Nephron progenitor cell (in vitro differentiated cells): ENCODE results near the gene WDFY3.

Experiments used
- DNase-seq: peaks from one replicate; pipeline ENCODE4 v3.0.0; 2021
- H3K27ac Mint-ChIP-seq: 2 replicates; pipeline ENCODE4 v1.8.0; 2021; ENCODE audit warnings: mild to moderate bottlenecking, moderate library complexity, mixed read lengths
- H3K27me3 Mint-ChIP-seq: 2 replicates; pipeline ENCODE4 v1.8.0; 2021; ENCODE audit warnings: mild to moderate bottlenecking, low read depth, mixed read lengths; ENCODE audit not compliant: poor library complexity
- H3K36me3 Mint-ChIP-seq: 2 replicates; pipeline ENCODE4 v1.8.0; 2021; ENCODE audit warnings: low read depth, mixed read lengths
- H3K4me1 Mint-ChIP-seq: 2 replicates; pipeline ENCODE4 v1.8.0; 2021; ENCODE audit warnings: mixed read lengths
- H3K4me3 Mint-ChIP-seq: 2 replicates; pipeline ENCODE4 v1.8.0; 2021; ENCODE audit warnings: mild to moderate bottlenecking, moderate library complexity, mixed read lengths
- H3K9me3 Mint-ChIP-seq: 2 replicates; pipeline ENCODE4 v1.8.0; 2021; ENCODE audit warnings: mild to moderate bottlenecking, moderate library complexity, mixed read lengths
- TF ChIP-seq, protein P1 (sequence below): fragments of 200-600 bp; sonication (generic); IDR thresholded peaks from 2 replicates; pipeline ENCODE4 v1.5.0; 2021; ENCODE audit warnings: antibody characterized with exemption

WDFY3 gene

DNA sequence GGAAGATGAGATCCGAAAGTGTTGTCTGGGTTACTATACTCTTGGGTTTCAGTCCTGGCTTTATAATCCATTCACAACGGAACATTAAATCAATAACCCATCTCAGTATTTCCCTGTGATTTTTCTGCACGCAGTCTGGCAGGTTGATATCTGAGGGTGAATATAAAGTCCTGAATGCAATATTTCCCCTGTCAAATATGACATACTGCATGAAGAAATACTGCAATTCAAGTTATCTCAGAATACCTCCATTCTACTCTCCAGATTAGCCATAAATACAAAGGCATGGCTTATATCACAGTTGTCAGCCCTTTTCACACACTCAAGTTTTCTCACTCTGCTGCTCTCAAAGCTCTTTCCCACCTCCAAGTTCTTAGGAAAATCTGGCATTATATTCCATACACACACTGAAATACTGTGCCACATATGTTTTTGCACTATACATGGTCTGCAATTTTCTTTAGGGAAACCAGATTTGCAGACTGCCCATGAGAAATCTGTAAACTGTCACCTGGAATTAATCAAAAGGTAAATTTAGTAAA is 64.7 kb downstream of the WDFY3 start:
- peaks cover 57% of the 10 kb centered on the region for H3K36me3 Mint-ChIP-seq
- DNase-seq: no peak
- no peaks in the 10 kb centered on the region for H3K27me3 Mint-ChIP-seq
- TF ChIP-seq, protein P1, sequence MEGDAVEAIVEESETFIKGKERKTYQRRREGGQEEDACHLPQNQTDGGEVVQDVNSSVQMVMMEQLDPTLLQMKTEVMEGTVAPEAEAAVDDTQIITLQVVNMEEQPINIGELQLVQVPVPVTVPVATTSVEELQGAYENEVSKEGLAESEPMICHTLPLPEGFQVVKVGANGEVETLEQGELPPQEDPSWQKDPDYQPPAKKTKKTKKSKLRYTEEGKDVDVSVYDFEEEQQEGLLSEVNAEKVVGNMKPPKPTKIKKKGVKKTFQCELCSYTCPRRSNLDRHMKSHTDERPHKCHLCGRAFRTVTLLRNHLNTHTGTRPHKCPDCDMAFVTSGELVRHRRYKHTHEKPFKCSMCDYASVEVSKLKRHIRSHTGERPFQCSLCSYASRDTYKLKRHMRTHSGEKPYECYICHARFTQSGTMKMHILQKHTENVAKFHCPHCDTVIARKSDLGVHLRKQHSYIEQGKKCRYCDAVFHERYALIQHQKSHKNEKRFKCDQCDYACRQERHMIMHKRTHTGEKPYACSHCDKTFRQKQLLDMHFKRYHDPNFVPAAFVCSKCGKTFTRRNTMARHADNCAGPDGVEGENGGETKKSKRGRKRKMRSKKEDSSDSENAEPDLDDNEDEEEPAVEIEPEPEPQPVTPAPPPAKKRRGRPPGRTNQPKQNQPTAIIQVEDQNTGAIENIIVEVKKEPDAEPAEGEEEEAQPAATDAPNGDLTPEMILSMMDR: no peak
- no peak overlapping the region for H3K4me3 Mint-ChIP-seq
- H3K27ac Mint-ChIP-seq: no peak overlapping the region
- no peaks in the 10 kb centered on the region for H3K9me3 Mint-ChIP-seq
- peaks cover 14% of the 10 kb centered on the region for H3K4me1 Mint-ChIP-seq

DNA sequence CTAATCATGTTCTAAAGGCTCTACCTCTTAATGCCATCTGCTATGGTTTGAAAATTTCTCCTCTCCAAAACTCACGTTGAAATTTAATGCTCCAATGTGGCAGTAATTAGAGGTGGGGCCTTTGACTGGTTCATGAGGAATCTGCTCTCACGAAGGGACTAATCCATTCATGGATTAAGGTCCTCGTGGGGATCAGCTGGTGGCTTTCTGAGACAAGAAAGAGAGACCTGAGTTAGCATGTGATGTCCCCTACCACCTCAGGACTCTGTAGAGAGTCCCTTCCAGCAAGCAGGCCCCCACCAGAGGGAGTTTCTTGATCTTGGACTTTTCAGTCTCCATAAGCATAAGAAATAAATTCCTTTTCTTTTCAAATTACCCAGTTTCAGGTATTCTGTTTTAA is 65.3 kb downstream of the WDFY3 start:
- Mint-ChIP-seq H3K36me3 (peaks cover 57% of the 10 kb centered on the region), H3K4me1 (peaks cover 14% of the 10 kb centered on the region), H3K4me3 (no peak overlapping the region), H3K9me3 (no peaks in the 10 kb centered on the region), H3K27ac (no peak overlapping the region), H3K27me3 (no peaks in the 10 kb centered on the region)
- no peak for DNase-seq
- TF ChIP-seq, protein P1: no peak

DNA sequence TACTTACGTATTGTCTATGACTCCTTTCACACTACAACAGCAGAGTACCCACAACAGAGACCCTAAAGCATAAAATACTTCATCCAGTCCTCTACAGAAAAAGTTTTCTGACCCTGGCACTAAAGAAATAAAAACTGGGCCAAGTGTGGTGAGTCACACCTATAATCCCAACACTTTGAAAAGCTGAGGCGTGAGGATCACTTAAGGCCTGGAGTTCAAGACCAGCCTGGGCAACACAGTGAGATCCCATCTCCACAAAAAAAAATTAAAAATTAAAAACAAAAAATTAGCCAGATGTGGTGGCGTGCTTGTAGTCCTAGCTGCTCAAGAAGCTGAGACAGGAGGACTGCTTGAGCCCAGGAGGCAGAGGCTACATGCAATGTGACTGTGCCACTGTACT is 66.9 kb downstream of the WDFY3 start:
- no peaks in the 10 kb centered on the region for H3K27me3 Mint-ChIP-seq
- H3K27ac Mint-ChIP-seq: no peak overlapping the region
- no peak overlapping the region for H3K4me3 Mint-ChIP-seq
- H3K4me1 Mint-ChIP-seq: peaks cover 4% of the 10 kb centered on the region
- peaks cover 53% of the 10 kb centered on the region for H3K36me3 Mint-ChIP-seq
- H3K9me3 Mint-ChIP-seq: no peaks in the 10 kb centered on the region
- TF ChIP-seq, protein P1: no peak
- DNase-seq: no peak

DNA sequence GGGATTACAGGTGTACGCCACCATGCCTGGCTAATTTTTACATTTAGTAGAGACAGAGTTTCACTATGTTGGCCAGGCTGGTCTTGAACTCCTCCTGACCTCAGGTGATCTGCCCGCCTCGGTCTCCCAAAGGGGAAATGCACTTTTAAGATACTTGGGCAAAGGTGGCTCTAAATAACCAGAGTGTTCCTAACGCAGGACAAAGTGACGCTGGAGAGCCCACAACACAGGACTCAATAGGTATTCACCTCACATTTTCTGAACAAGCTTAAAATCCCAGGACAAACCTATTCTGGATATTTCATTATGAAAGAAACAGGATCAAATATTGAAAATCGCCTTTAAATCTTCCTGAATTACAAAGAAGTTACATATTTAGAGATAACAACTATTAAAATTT is 69.0 kb downstream of the WDFY3 start:
- no peak for DNase-seq
- Mint-ChIP-seq H3K36me3 (peaks cover 46% of the 10 kb centered on the region), H3K4me1 (peaks cover 9% of the 10 kb centered on the region), H3K27ac (no peak overlapping the region), H3K9me3 (no peaks in the 10 kb centered on the region), H3K27me3 (no peaks in the 10 kb centered on the region), H3K4me3 (no peak overlapping the region)
- TF ChIP-seq, protein P1: no peak

DNA sequence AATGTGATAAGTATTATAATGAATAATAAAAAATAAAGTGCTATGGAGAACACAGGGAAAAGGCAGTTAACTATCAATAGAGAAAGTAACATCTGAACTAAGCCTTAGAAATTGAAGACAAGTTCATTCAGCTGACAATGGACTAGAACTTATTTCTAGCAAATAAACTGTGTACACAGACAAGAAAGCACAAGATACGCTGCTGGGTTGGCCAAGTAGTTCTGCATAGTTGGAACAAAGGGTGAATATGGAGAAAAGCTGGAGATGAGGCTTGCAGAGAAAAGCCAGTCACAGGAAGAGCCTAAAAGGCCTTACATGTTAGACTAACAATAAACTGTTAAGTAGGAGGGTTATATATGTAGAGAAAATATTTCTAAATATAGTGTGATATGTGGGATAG is 71.2 kb downstream of the WDFY3 start:
- H3K27ac Mint-ChIP-seq: no peak overlapping the region
- H3K4me3 Mint-ChIP-seq: no peak overlapping the region
- no peaks in the 10 kb centered on the region for H3K9me3 Mint-ChIP-seq
- H3K27me3 Mint-ChIP-seq: no peaks in the 10 kb centered on the region
- H3K36me3 Mint-ChIP-seq: peaks cover 32% of the 10 kb centered on the region
- TF ChIP-seq, protein P1: no peak
- DNase-seq: no peak
- peaks cover 9% of the 10 kb centered on the region for H3K4me1 Mint-ChIP-seq

DNA sequence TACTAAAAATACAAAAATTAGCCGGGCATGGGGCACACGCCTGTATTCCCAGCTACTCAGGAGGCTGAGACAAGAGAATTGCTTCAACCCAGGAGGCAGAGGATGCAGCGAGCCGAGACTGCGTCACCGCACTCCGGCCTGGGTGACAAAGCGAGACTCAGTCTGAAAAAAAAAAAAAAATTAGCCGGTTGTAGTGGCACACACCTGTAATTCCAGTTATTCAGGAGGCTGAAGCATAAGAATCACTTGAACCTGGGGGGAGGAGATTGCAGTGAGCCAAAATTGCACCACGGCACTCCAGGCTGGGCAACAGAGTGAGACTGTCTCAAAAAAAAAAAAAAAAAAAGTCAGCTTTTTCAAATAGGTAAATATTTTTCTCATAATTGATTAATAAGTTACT is 71.9 kb downstream of the WDFY3 start:
- no peak overlapping the region for H3K27ac Mint-ChIP-seq
- no peak overlapping the region for H3K4me3 Mint-ChIP-seq
- TF ChIP-seq, protein P1: no peak
- no peaks in the 10 kb centered on the region for H3K9me3 Mint-ChIP-seq
- DNase-seq: no peak
- peaks cover 34% of the 10 kb centered on the region for H3K36me3 Mint-ChIP-seq
- peaks cover 9% of the 10 kb centered on the region for H3K4me1 Mint-ChIP-seq
- no peaks in the 10 kb centered on the region for H3K27me3 Mint-ChIP-seq
